Aorta (tissue), 5 donors: ENCODE data around the gene SLAMF7. TPM values are rescaled to one million over a fixed set of nuclear protein-coding genes. Genes with fewer than 3 reads are reported as not detected.
"Not testable (repeated sequence)": the region's sequence is repeated elsewhere in the genome, so short reads cannot be mapped to it uniquely, and the experiment has no call there.

Source experiments
- ATAC-seq: fragments of 200-7000 bp; cut with Tn5 transposase; one replicate; pipeline ENCODE4 v1.9.1; 2022; ENCODE audit warnings: moderate library complexity; ENCODE audit not compliant: low FRiP score
- DNase-seq, 2 donors: peaks; one replicate each; pipeline ENCODE4 v3.0.0-alpha.2; 2020
- H3K27ac ChIP-seq, 2 donors: one replicate each; pipeline ENCODE4 v1.5.1; 2013; ENCODE audit warnings: low read length in 2 of 2, mild to moderate bottlenecking in 2 of 2, moderate library complexity in 2 of 2, control low read depth in 1 of 2, inconsistent platforms in 1 of 2, low read depth in 1 of 2
- H3K27me3 ChIP-seq, 2 donors: one replicate each; pipeline ENCODE4 v1.6.1; 2013; ENCODE audit warnings: control low read depth in 1 of 2, low read length in 1 of 2, mild to moderate bottlenecking in 1 of 2, moderate library complexity in 1 of 2; ENCODE audit not compliant: insufficient read depth in 2 of 2, control insufficient read depth in 1 of 2
- H3K36me3 ChIP-seq, 2 donors: one replicate each; pipeline ENCODE4 v1.6.1; 2013; ENCODE audit warnings: control low read depth in 1 of 2, low read length in 1 of 2, mild to moderate bottlenecking in 1 of 2; ENCODE audit not compliant: insufficient read depth in 2 of 2, control insufficient read depth in 1 of 2
- H3K4me1 ChIP-seq, 2 donors: one replicate each; pipeline ENCODE4 v1.6.1; 2013; ENCODE audit warnings: low read length in 2 of 2, control low read depth in 1 of 2, mild to moderate bottlenecking in 1 of 2, moderate library complexity in 1 of 2; ENCODE audit not compliant: insufficient read depth in 2 of 2, control insufficient read depth in 1 of 2
- H3K4me3 ChIP-seq, 2 donors: one replicate each; pipeline ENCODE4 v1.5.1; 2013; ENCODE audit warnings: low read length in 2 of 2, control low read depth in 1 of 2, mild to moderate bottlenecking in 1 of 2
- H3K9me3 ChIP-seq: one replicate; pipeline ENCODE4 v1.6.1; 2013; ENCODE audit warnings: mild to moderate bottlenecking, low read length; ENCODE audit not compliant: control insufficient read depth
- WGBS, 2 donors: extraction: QIAGEN DNeasy Blood & Tissue Kit; methylation state at CpG; one replicate each; pipeline ENCODE4 v1.1.7; 2013; 5-methylcytosine and 5-hydroxymethylcytosine counted together
- intact Hi-C, 2 donors: fragments of 100-400 bp; cut with DNase I; formaldehyde crosslinking; loops; one replicate each; pipeline versions ENCODE4 v1.14.2 to v1.15.0; 2022
- polyA plus RNA-seq, 2 donors: library from polyadenylated mRNA; stranded (reverse); fragments of 200-250 nt; gene quantifications; one replicate each; pipeline ENCODE4 v1.2.3, GENCODE V29; 2013
- total RNA-seq, 2 donors: library from RNA; stranded (reverse); fragmentation: NEBNext Ultra II Directional; extraction: Animal tissue kit (Norgen Biotek cat#: 25700); gene quantifications; one replicate each; pipeline ENCODE4 v1.2.1, GENCODE V29; 2021
- donor health status: healthy with polysubstance abuse.
- donor health status: Bipolar disorder and iron deficiency.
- donor health status: DM: no; HTN: no; CAD: no.
- donor health status: DM: no; HTN: no; CAD: no.
- donor health status: DM: yes; HTN: yes; CAD: no.

The SLAMF7 gene
- total and polyA plus RNA-seq, 4 donors, result 2.5 to 8.9 (median 2.9) TPM; not detected in 1

DNA sequence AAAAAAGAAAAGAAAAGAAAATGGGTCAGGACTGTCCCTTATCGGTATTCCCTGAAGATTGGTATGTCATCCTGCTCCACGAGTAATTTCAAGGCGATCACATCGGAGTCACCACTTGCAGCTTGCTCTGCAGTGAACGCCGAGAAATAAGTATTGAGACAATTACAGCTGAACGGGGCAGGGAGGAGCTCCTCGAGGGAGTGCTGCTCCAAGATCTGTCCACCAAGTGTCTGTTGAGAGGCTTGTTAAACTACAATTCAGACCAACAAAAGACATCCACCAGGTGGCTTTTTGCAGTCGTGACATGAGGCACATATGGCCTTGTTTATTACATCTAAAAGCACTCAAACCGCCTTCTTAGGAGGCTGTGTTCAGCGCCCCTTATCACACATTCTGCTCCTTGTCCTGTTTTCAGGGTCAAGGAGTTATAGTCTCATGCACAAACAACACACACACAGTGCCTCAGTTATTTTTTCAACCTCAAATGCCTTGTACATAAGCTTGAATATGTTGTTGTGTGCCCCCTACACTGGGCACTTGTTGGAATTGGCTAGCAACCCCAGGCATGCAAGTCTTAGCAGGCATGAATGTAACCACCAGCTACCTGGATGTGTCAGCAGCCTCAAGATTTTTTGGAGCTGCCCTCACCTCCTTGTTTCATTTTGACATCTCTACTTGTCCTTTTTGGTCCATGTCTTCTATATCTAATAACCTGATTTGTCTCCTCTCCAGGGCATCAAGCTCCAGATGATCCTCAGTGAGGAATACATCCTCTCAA, 14.4 kb upstream of the SLAMF7 start:
- ATAC-seq (no peak), DNase-seq (no peak)
- Histone ChIP-seq H3K36me3 (no peaks in the 10 kb centered on the region), H3K9me3 (no peaks in the 10 kb centered on the region), H3K4me1 (no peaks in the 10 kb centered on the region), H3K27me3 (no peaks in the 10 kb centered on the region), H3K27ac (no peak overlapping the region), H3K4me3 (no peak overlapping the region)
- 82 to 85% methylated on average over 11 of the region's 11 CpGs for WGBS, 2 donors
- intact Hi-C loops, result loop anchor here in 1 of 2 donors (5.0 to 10.0 kb wide), 2 partner anchors 230 to 273 kb away; partner anchors contain the start of gene ITLN2

DNA sequence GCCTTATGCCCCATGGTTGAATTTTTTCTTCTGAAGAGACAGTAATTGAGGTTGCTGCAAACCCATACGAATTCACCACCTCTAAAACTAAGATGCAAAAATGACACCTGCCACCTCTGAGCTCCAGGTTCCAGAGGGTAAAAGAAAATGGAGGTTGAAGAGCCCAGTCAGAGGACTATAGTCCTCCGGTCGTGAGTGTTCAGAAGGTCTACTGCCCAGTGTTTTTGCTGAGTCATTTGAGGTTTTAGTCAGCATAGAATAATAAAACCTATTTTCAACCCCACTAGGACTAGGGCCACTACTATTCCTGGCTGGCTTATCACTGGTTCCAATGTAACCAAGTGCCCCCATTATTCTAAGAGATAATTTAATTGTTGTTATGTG, 12.9 kb upstream of the SLAMF7 start:
- intact Hi-C loops, result loop anchor here in 1 of 2 donors (5.0 to 10.0 kb wide), 2 partner anchors 229 to 271 kb away; partner anchors contain the start of gene ITLN2
- ATAC-seq, result no peak

DNA sequence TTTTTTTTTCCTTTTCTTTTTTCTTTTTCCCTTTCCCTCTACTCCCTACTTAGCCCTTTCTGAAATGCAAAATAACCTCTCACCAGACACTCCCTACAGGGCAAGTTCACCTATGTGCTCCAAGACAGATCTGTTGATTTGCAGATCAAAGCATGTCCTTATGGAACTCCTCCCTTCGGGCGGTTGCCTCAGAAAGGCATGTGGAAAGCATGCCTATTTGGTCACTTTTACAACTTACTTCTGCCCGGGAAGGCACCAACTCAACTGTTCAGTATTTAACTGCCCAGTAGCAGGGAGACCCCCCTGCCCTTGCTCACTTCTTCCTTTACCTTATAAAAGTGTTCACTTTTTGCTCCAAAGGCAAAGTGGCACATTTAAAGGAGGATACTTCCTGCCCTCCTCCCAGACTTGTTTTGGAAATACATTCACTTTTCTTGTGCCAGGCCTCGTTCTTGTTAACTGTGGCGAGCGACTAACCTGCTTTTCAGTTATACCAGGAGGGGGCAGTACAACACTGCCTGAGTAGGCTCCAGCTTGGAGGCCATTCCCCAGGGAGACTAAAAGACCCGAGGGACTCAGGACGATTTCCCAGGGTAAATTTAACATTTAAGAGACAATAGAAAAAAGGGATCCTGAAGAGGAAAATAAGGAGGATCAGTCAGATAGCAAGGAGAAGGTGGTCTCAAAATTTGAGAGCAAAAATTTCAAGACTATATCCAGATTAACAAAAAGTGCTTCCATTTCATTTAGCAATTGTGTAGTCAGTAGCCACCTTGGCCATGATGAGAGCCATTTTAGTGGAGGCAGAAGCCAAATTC, 12.3 kb upstream of the SLAMF7 start:
- H3K4me1 ChIP-seq, result no peaks in the 10 kb centered on the region
- H3K27ac ChIP-seq, result no peak overlapping the region
- H3K27me3 ChIP-seq, result no peaks in the 10 kb centered on the region
- WGBS, 2 donors, result 4 to 9% methylated on average over 8 of the region's 8 CpGs
- DNase-seq (peak in 1 of 2 donors; percentile 62), ATAC-seq (no peak)
- H3K9me3 ChIP-seq, result no peaks in the 10 kb centered on the region
- H3K4me3 ChIP-seq, result no peak overlapping the region
- H3K36me3 ChIP-seq, result no peaks in the 10 kb centered on the region
- intact Hi-C loops, result loop anchor here in 1 of 2 donors (5.0 to 10.0 kb wide), 2 partner anchors 228 to 271 kb away; partner anchors contain the start of gene ITLN2

More for the DNA sequence above, 12.9 kb upstream of the SLAMF7 start:
- Histone ChIP-seq H3K27me3 (no peaks in the 10 kb centered on the region), H3K27ac (no peak overlapping the region), H3K4me3 (no peak overlapping the region), H3K9me3 (no peaks in the 10 kb centered on the region), H3K4me1 (no peaks in the 10 kb centered on the region), H3K36me3 (no peaks in the 10 kb centered on the region)
- no peak for DNase-seq
- 17 to 23% methylated on average over 3 of the region's 3 CpGs for WGBS, 2 donors

GRCh38 chr1:160727316-160727640, 11.8 kb upstream of the SLAMF7 start:
- no peaks in the 10 kb centered on the region for H3K4me1 ChIP-seq
- no peak overlapping the region for H3K27ac ChIP-seq
- no peak for DNase-seq
- no peak for ATAC-seq
- H3K4me3 ChIP-seq, result no peak overlapping the region
- H3K9me3 ChIP-seq, result no peaks in the 10 kb centered on the region
- no peaks in the 10 kb centered on the region for H3K27me3 ChIP-seq
- no peaks in the 10 kb centered on the region for H3K36me3 ChIP-seq
- intact Hi-C loops, result loop anchor here in 1 of 2 donors (5.0 to 10.0 kb wide), 2 partner anchors 228 to 270 kb away; partner anchors contain the start of gene ITLN2

- H3K9me3 ChIP-seq, intact Hi-C loops, DNase-seq, H3K4me1 ChIP-seq, H3K27ac ChIP-seq, H3K4me3 ChIP-seq, H3K36me3 ChIP-seq, H3K27me3 ChIP-seq, ATAC-seq: not testable (repeated sequence)
- 76 to 81% methylated on average over 2 of the region's 2 CpGs for WGBS, 2 donors
Observed at GRCh38 chr1:160731564-160731963, 7.5 kb upstream of the SLAMF7 start.

DNA sequence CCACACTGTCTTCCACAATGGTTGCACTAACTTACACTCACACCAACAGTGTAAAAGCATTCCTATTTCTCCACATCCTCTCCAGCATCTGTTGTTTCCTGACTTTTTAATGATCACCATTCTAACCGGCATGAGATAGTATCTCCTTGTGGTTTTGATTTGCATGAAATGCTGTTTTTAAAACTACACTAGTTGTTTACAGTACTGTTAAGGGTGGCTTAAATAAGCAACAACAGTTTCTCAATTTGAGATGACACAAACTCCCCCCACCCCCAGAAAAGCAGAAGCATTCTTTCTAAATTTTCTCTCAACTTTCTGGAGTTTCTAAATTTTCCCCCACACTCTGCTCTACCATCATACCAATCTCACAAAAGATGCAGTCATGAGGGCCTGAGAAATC, 7.1 kb upstream of the SLAMF7 start:
- 87 to 94% methylated on average over 1 of the region's 1 CpG for WGBS, 2 donors
- no peak overlapping the region for H3K4me3 ChIP-seq
- no peak for DNase-seq
- H3K27ac ChIP-seq, result no peak overlapping the region
- no peaks in the 10 kb centered on the region for H3K9me3 ChIP-seq
- intact Hi-C loops, result no loop called here
- no peaks in the 10 kb centered on the region for H3K4me1 ChIP-seq
- no peaks in the 10 kb centered on the region for H3K36me3 ChIP-seq
- no peaks in the 10 kb centered on the region for H3K27me3 ChIP-seq
- no peak for ATAC-seq

- Histone ChIP-seq H3K4me3 (no peak overlapping the region), H3K36me3 (no peaks in the 10 kb centered on the region), H3K27me3 (no peaks in the 10 kb centered on the region), H3K4me1 (no peaks in the 10 kb centered on the region), H3K9me3 (no peaks in the 10 kb centered on the region), H3K27ac (no peak overlapping the region)
- ATAC-seq (no peak), DNase-seq (no peak)
- intact Hi-C loops, result no loop called here
Observed at GRCh38 chr1:160733898-160734297, 5.1 kb upstream of the SLAMF7 start.

- H3K9me3 ChIP-seq, result no peaks in the 10 kb centered on the region
- H3K27me3 ChIP-seq, result no peaks in the 10 kb centered on the region
- H3K4me1 ChIP-seq, result no peaks in the 10 kb centered on the region
- DNase-seq (no peak), ATAC-seq (no peak)
- H3K36me3 ChIP-seq, result no peaks in the 10 kb centered on the region
- intact Hi-C loops, result no loop called here
- no peak overlapping the region for H3K27ac ChIP-seq
- no peak overlapping the region for H3K4me3 ChIP-seq
Observed at GRCh38 chr1:160734301-160734700, 4.7 kb upstream of the SLAMF7 start.

DNA sequence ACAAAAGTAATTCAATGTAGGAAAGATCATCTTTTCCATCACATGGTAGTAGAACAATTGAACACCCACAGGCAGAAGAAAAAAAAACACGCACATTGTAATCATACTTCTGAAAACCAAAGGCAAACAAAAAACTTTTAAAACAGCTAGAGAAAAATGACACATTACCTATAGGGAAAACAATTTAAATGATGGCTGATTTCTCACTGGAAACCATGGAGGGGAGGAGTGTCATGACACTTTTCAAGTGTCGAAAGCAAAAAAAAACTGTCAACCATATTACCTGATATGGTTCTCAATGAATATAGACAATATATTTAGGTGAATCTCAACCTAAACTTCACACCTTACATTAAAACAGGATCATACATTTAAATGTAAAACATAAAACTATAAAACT, 776 bp upstream of the SLAMF7 start:
- WGBS, 2 donors, result 83 to 88% methylated on average over 2 of the region's 2 CpGs
- ATAC-seq, result no peak

More for the DNA sequence above, 776 bp upstream of the SLAMF7 start:
- DNase-seq, result no peak
- intact Hi-C loops, result no loop called here
- Histone ChIP-seq H3K27ac (no peak overlapping the region), H3K4me3 (no peak overlapping the region), H3K9me3 (no peaks in the 10 kb centered on the region), H3K4me1 (no peaks in the 10 kb centered on the region), H3K27me3 (no peaks in the 10 kb centered on the region), H3K36me3 (no peaks in the 10 kb centered on the region)
